Right lung (tissue), 5 donors: ENCODE measurements around the gene PPP1R7. TPM values are rescaled to one million over a fixed set of nuclear protein-coding genes. Genes with fewer than 3 reads are reported as not detected.

Experiments
- DNase-seq, 2 donors: peaks; one replicate each; pipeline ENCODE4 v3.0.0-alpha.2; 2013
- polyA plus RNA-seq, 5 donors: library from polyadenylated mRNA; unstranded; fragments of 120-200 nt; gene quantifications; one replicate each; pipeline versions ENCODE4 v1.2.1 to v1.2.3, GENCODE V29; 2013; ENCODE audit warnings: inconsistent platforms in 1 of 5, low replicate concordance in 1 of 5; ENCODE audit not compliant: insufficient read length in 5 of 5, insufficient read depth in 1 of 5

The PPP1R7 gene
- polyA plus RNA-seq, 5 donors = 64.8 to 72.2 (median 68.5) TPM

DNA sequence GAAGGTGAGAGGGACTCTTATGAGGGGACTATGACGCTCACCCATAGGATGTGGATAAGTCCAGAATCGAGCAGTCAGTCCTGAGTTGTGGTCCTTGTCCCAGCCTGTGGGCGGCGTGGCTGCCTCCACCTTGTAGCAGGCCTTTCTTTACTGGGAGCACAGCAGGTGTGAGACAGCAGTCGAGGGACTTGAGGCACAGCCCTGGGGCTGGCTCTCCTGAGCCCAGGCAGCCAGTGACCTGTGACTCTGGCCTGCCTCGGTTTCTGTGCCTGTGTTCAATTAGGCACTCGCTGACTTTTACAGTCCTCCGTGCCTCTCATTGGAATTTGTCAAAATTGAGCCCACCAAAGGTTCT, 8.3 kb downstream of the PPP1R7 start:
- DNase-seq = no peak

DNA sequence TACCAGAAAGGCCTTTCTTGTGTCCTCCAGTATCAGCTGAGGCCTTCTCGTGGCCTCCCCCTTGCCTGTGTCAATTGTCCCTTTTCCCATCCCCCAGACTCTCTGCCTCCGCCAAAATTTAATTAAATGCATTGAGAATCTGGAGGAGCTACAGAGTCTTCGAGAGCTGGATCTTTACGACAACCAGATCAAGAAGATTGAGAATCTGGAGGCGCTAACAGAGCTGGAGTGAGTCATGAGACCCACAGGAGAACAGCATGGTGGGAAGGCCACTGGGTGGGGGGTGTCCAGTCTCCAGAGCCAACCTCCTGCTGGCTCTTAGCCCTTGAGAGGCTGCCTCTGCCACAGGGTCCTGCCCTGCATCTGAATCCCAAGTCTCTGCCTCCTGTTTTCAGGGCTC, 8.8 kb downstream of the PPP1R7 start:
- DNase-seq = no peak

DNA sequence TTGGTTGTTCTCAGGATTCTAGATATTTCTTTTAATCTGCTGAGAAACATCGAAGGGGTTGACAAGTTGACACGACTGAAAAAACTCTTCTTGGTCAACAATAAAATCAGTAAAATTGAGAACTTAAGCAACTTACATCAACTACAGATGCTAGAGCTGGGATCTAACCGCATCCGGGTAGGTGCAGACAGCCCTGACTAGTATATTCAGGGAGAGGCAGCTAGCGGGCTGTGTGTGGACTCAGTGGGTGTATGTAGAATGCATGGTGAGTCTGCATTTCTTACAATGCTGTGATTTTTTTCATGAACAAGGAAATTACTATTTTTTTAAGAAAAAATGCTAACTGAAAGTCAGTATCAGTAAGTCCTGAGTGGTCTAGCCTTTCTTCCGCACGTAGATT, 10.1 kb downstream of the PPP1R7 start:
- DNase-seq = no peak

GRCh38 chr2:241161646-241162281, 11.5 kb downstream of the PPP1R7 start:
- DNase-seq = peak in 1 of 2 donors; percentile 47

GRCh38 chr2:241163601-241164118, 13.4 kb downstream of the PPP1R7 start:
- DNase-seq = no peak

DNA sequence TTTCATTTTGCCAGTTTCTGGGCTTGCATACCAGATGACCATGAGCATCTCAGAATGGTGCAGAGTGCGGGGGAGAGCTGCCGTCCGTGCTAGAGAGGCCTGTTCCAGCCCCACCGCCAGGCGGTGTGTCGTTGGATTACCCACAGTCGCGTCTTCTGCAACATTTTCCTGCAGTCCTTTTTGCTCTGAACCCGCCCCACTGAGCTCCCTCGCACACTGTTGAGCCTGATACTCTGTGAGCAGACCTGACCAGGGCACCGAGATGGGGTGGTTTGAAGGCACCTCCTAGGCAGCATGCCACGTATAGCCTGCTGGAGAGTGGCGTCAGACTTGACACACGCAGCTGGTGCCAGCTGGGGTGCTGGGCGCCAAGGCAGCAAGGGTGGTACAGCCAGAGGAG, 18.1 kb downstream of the PPP1R7 start:
- DNase-seq = no peak

DNA sequence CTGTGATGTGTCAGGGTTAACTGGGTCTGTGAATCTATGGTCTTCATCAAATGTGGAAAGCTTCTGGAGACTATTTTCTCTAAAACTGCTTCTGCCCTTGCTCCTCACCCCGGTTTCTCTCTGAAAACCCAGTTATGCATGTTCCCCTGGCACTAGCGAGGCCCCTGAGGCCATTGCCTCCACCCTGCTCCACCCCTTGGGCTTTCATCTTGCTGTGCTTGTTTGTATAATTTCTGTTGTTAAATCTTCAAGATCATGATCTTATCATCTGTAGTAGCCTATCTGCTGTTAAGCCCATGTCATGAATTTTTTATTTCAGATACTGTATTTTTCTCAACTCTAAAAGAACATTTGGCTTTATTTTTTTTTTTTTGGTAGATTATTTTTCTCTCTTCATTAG, 23.3 kb downstream of the PPP1R7 start:
- DNase-seq = no peak

DNA sequence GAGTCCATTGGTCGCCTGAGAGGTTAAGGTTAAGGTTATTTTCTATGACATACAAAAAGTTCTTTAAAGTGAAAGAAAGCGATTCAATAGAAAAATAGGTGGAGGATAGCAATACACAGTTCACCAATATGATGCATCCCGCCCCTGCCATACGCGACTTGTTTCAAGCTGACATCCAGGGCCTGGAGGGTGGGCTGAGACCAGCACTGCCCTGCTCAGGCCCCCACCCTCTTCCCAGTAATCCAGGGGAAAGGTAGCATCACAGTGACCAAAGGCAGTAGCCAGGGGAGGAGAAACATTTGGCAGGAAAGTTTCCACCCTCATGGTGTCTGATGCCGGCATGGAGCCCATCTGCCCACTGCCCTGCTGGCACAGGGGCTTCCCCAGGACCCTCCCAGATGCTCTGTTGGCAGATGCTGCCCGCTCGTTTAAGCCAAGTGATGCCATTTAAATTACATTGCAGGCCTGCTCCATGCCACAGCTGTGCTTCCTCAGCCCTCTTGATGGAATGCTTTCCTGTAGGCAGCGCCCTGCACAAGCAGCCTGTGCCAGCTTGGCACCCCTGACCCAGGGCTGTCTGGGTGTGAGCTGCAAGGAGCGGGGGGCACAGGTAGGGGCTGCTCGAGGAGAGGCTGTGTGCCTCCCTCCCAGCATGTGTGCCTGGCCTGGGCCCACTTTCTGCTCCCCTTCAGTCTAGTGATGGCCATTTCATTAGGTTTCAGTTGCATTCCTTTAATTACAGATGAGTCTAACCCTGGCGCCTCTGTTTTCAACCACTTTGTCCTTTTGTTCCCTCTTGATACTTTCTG, 27.5 kb downstream of the PPP1R7 start:
- DNase-seq = no peak

GRCh38 chr2:241178961-241179360, 28.7 kb downstream of the PPP1R7 start:
- peak; percentile 32 to 39 for DNase-seq

DNA sequence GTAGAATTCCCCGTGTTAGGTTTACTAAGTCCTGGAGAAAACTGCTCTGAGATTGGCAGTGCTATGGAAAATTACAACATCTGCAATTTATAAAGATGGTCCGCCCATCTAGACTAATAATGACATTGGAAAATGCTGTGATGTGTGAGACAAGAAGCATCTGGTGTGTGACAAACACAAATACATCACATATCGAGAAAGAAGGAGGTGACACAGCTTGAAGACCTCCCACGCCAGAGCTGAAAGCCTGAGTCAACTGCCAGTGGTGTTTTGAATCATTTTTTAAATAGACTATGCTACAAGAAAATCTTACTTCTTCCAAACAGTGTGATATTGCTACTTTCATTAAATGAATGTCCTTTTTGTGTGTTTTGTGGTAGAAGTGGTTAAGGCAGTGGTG, 29.6 kb downstream of the PPP1R7 start:
- peak; percentile 11 to 60 for DNase-seq

DNA sequence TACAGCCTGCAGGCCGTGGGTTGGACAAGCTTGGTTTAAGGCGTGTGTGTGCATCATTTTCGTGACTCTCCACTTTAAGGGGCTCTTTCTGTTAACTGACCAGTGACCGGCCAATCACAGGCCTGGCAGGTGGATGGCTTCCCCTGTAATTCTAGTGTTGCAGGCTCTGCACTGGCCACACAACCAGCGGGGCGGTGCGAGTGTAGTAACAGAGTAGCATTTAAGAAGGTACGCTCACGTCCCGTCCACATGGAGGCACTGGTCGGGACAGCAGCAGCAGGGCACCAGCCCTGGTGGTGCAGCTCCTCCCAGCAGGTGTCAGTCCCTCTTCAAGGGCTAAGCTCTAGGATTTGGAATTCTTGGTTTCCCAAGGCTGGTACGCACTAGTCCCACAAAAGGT, 30.2 kb downstream of the PPP1R7 start:
- no peak for DNase-seq

DNA sequence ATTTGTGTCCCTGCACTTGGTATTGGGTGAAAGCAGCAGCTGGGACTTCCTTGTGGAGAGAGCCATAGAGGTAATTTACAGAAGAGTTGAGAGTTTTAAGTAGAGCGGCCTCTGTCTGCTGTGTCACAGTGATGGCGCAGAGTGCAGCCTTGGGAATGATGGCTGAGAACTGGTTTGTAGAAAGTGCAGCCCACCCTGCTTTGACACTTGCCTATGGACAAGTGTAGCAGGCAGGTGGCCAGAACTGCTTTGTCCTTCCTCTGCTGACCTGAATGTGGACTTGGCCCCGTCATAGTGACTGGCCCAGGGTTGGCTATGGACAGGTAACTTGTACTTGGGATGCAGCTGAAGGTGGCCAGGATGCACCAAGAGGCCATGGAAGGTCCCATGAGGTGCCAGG, 31.9 kb downstream of the PPP1R7 start:
- DNase-seq = no peak

- no peak for DNase-seq
Observed at GRCh38 chr2:241182531-241183133, 32.4 kb downstream of the PPP1R7 start.

GRCh38 chr2:241183221-241183620, 33.0 kb downstream of the PPP1R7 start:
- DNase-seq = no peak

DNA sequence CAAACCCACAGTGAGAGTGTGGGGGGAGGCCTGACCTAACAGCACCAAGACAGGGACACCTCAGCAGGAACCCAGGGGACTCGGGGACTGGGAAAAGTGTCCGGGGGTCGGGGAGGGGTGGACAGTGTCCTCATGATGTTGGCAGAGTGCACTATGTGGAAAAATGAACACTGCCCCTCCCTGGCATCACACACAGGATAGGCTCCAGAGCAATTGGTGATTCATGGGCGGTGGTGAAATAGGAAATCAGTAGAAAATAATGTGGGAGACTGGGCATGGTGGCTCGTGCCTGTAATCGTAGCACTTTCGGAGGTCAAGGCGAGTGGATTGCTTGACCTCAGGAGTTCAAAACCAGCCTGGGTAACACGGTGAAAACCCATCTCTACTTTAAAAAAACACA, 34.6 kb downstream of the PPP1R7 start:
- DNase-seq = no peak

DNA sequence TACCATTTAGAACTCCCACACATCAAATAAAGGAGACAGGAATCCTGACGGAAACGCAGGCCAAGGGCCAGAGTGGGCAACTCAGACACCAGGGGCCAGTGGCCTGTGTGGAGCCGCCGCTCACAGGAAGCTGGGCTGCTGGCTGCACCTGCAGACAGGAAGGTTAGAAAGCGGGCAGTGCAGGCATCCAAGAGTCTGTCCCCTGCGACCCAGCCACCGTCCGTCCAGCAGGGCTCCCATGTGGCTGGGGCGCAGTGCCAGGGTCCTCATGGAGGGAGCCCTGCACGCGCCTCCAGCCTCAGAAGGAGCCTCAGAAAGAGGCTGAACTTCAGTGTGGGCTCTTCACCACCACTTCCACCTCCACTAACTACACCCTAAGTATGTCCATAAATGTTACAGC, 35.7 kb downstream of the PPP1R7 start:
- DNase-seq = no peak

GRCh38 chr2:241187101-241187917, 37.0 kb downstream of the PPP1R7 start:
- no peak for DNase-seq

GRCh38 chr2:241187918-241188234, 37.6 kb downstream of the PPP1R7 start:
- no peak for DNase-seq

DNA sequence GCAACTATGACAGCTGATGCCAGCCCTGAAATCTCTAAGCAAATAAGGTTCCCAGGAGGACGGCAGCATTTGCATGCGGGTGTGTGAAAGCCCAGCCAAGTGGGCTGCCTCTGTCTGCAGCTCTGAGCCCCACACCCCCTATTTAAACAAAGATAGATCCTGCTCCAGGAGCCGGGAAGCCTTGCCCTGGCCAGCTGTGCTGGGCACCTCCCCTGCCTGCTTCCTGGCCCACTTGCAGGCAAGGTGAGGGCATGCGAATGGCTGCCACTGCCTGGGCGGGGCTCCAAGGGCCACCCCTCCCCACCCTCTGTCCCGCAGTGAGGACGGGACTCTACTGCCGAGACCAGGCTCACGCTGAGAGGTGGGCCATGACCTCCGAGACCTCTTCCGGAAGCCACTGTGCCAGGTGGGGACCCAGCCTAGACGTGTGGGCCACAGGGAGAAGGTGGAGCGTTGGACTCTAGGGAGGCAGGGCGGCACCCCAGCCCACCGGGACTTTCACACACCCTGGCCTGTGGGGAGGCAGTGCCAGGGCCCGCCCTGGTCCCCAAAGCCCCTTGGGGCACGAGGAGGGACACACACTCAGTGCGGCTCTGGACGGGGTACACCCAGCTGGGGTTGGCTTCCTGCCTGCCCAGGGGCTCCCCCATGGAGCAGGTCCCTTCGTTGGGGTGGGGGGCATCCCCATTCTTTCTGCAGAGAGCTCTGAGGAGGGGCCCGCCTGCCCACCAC, 38.3 kb downstream of the PPP1R7 start, which contains the start of gene ANO7:
Gene ANO7 (plus strand): TSS at position 317 of the 732 bp plus-strand sequence. CDS start 1,387 bp downstream, outside the sequence.
- no peak for DNase-seq

GRCh38 chr2:241189093-241189855, 39.0 kb downstream of the PPP1R7 start:
- no peak for DNase-seq

- no peak for DNase-seq
Observed at GRCh38 chr2:241189856-241190201, 39.6 kb downstream of the PPP1R7 start.
